ENCODE data around the gene TUT1.

DNA sequence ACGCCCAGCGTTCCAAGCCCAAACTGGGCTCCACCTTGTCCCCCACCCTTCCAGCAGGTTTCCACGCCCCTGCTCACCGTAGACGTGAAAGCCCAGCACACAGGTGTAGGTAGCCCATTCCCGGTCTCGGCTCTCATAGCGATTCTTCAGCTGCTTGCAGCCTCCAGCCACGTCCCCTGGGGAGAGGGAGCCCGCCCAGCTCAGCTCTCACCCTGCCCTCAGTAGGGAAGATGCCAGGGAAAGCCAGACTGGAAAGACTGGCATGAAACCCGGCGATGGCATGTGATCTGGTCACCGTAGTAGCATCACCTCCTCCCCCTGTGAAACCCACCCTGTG, 11.7 kb upstream of the TUT1 start:
- TF ChIP-seq, protein P1, sequence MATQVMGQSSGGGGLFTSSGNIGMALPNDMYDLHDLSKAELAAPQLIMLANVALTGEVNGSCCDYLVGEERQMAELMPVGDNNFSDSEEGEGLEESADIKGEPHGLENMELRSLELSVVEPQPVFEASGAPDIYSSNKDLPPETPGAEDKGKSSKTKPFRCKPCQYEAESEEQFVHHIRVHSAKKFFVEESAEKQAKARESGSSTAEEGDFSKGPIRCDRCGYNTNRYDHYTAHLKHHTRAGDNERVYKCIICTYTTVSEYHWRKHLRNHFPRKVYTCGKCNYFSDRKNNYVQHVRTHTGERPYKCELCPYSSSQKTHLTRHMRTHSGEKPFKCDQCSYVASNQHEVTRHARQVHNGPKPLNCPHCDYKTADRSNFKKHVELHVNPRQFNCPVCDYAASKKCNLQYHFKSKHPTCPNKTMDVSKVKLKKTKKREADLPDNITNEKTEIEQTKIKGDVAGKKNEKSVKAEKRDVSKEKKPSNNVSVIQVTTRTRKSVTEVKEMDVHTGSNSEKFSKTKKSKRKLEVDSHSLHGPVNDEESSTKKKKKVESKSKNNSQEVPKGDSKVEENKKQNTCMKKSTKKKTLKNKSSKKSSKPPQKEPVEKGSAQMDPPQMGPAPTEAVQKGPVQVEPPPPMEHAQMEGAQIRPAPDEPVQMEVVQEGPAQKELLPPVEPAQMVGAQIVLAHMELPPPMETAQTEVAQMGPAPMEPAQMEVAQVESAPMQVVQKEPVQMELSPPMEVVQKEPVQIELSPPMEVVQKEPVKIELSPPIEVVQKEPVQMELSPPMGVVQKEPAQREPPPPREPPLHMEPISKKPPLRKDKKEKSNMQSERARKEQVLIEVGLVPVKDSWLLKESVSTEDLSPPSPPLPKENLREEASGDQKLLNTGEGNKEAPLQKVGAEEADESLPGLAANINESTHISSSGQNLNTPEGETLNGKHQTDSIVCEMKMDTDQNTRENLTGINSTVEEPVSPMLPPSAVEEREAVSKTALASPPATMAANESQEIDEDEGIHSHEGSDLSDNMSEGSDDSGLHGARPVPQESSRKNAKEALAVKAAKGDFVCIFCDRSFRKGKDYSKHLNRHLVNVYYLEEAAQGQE (IDR thresholded peaks at IDR 0.05; ENCODE audit: insufficient read depth in 1 of 2, low read depth in 2 of 2, low read length in 1 of 2): no peak
- TF ChIP-seq, protein P2, sequence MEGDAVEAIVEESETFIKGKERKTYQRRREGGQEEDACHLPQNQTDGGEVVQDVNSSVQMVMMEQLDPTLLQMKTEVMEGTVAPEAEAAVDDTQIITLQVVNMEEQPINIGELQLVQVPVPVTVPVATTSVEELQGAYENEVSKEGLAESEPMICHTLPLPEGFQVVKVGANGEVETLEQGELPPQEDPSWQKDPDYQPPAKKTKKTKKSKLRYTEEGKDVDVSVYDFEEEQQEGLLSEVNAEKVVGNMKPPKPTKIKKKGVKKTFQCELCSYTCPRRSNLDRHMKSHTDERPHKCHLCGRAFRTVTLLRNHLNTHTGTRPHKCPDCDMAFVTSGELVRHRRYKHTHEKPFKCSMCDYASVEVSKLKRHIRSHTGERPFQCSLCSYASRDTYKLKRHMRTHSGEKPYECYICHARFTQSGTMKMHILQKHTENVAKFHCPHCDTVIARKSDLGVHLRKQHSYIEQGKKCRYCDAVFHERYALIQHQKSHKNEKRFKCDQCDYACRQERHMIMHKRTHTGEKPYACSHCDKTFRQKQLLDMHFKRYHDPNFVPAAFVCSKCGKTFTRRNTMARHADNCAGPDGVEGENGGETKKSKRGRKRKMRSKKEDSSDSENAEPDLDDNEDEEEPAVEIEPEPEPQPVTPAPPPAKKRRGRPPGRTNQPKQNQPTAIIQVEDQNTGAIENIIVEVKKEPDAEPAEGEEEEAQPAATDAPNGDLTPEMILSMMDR (IDR thresholded peaks at IDR 0.05): no peak
- TF ChIP-seq POLR2AphosphoS5 (IDR thresholded peaks at IDR 0.05; ENCODE audit: low read depth, low read length) (no peak), SIN3A (IDR thresholded peaks at IDR 0.05; ENCODE audit: borderline replicate concordance, insufficient read depth, low read depth, low read length) (no peak), TCF7L2 (IDR thresholded peaks at IDR 0.05; ENCODE audit: low read depth, low read length) (no peak)

Measured in Panc1 (cell line).